ENCODE data around the gene TEX12.

GRCh38 chr11:112156153-112156955 lies 10.8 kb upstream of the TEX12 start:
- TF ChIP-seq CTCF (IDR thresholded peaks at IDR 0.05) (no peak), POLR2A (IDR thresholded peaks at IDR 0.05) (no peak), EP300 (IDR thresholded peaks at IDR 0.05) (no peak)
